Activated T-cell treated with anti-CD3 and anti-CD28 coated beads, Interleukin-2, amount 50 U/mL, for 48 hours (primary cell): ENCODE measurements around the gene MRGPRX3.

Experiments used
- DNase-seq, 2 experiments: peaks; one replicate each; pipeline ENCODE4 v3.0.0-alpha.2; 2020

MRGPRX3 gene

DNA sequence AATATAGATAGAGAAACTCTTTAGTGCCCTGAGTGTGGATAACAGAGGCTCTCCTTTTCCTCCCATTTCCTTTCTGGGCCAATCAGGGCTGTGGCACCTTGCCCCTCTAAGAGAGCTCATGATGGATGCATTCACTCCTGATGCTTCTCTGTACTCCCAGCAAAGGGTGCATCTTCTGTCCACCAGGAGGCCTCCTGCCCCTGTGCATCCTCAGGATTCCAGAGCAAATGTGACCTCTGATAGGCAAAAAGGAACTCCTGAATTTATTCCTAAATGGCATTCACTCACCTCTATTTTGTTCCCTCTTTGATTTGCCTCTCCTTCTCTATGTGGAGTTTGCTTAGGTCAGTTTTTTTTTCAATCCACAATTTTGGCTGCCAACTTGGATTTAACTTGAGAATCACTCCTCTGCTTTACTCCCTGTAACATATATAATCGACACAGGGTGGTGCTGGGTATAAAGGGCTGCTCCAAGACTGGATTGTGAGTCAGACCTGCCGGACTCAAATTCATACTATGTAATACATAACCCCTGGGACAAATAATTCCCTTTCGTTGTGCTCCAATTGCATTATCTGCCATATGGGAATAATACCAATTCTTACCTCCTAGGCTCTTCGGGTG is 39.1 kb downstream of the MRGPRX3 start:
- DNase-seq = no peak

DNA sequence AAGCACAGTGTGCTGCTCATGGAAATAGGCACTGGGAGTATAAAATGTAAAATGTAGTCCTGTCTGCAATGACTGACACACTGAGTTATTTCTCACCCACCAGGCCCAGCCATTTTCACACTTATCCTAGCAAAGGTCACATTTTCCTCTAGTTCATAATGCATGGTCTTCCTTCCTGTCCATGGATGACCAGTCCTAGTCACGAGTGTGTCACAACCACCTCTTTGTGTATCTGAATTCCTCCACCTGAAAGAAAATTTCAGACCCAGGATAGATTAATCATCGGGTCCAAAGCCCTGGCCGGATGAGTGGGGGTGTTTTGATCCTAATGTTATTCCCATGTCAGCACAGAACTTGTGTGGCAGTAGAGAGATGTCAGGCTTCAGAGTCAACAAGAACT is 40.3 kb downstream of the MRGPRX3 start, which contains the start of gene MRGPRX4:
TSS of gene MRGPRX4 (plus strand) at position 172 of the 400 bp plus-strand sequence. CDS start 420 bp downstream, outside the sequence.
- no peak for DNase-seq

DNA sequence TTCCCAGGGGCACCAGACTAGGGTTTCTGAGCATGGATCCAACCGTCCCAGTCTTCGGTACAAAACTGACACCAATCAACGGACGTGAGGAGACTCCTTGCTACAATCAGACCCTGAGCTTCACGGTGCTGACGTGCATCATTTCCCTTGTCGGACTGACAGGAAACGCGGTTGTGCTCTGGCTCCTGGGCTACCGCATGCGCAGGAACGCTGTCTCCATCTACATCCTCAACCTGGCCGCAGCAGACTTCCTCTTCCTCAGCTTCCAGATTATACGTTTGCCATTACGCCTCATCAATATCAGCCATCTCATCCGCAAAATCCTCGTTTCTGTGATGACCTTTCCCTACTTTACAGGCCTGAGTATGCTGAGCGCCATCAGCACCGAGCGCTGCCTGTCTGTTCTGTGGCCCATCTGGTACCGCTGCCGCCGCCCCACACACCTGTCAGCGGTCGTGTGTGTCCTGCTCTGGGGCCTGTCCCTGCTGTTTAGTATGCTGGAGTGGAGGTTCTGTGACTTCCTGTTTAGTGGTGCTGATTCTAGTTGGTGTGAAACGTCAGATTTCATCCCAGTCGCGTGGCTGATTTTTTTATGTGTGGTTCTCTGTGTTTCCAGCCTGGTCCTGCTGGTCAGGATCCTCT is 41.0 kb downstream of the MRGPRX3 start:
- DNase-seq = no peak
